Epithelial cell of proximal tubule (primary cell): ENCODE results near the gene KRTAP27-1. TPM values are rescaled to one million over a fixed set of nuclear protein-coding genes. Genes with fewer than 3 reads are reported as not detected.
A peak's percentile ranks its signal among the peaks of the same experiment; 100 is the strongest.

ENCODE experiments used
- DNase-seq: peaks from one replicate; pipeline ENCODE4 v3.0.0-alpha.2; 2011; ENCODE audit warnings: low read depth
- H3K4me3 ChIP-seq: 2 replicates; pipeline ENCODE4 v1.5.1; 2011; ENCODE audit warnings: low read depth, mild to moderate bottlenecking, low read length
- CTCF ChIP-seq: conservative IDR thresholded peaks from 2 replicates; pipeline ENCODE4 v1.5.1; 2012; ENCODE audit warnings: low read depth, mild to moderate bottlenecking, low read length
- total RNA-seq: library from RNA; depleted of rRNA; stranded (reverse); fragments of >200 nt; gene quantifications from 2 replicates; pipeline ENCODE4 v1.2.3, GENCODE V29; 2015

KRTAP27-1 gene
- total RNA-seq, 1 donor from 2014 or later = not detected

- no peak within 1 kb of the TSS for H3K4me3 ChIP-seq
- no peak for TF ChIP-seq CTCF
- no peak for DNase-seq
Measured at GRCh38 chr21:30348506-30348905, 11.0 kb upstream of the KRTAP27-1 start, which contains the start of gene KRTAP23-1. Gene KRTAP23-1 (minus strand): TSS chr21:30348606. CDS start chr21:30348606, 0 bp downstream.

- no peak overlapping the region for H3K4me3 ChIP-seq
- TF ChIP-seq CTCF = no peak
- no peak for DNase-seq
Measured at GRCh38 chr21:30345014-30345413, 7.5 kb upstream of the KRTAP27-1 start.

- peak; percentile 84 for TF ChIP-seq CTCF
- H3K4me3 ChIP-seq = no peak overlapping the region
- no peak for DNase-seq
Measured at GRCh38 chr21:30340714-30341573, 3.5 kb upstream of the KRTAP27-1 start.

- TF ChIP-seq CTCF = no peak
- no peak overlapping the region for H3K4me3 ChIP-seq
- DNase-seq = no peak
Measured at GRCh38 chr21:30338717-30339116, 1.2 kb upstream of the KRTAP27-1 start.

- no peak overlapping the region for H3K4me3 ChIP-seq
- no peak for DNase-seq
- no peak for TF ChIP-seq CTCF
Measured at GRCh38 chr21:30337772-30338171, 278 bp upstream of the KRTAP27-1 start.

GRCh38 chr21:30336596-30336995 is 898 bp downstream of the KRTAP27-1 start:
- no peak overlapping the region for H3K4me3 ChIP-seq
- no peak for TF ChIP-seq CTCF
- DNase-seq = no peak

GRCh38 chr21:30333736-30334135 is 3.8 kb downstream of the KRTAP27-1 start:
- no peak for TF ChIP-seq CTCF
- H3K4me3 ChIP-seq = no peak overlapping the region
- DNase-seq = no peak
